Transverse colon (tissue), 4 donors: ENCODE data around the gene SHC4. TPM values are rescaled to one million over a fixed set of nuclear protein-coding genes. Genes with fewer than 3 reads are reported as not detected.

Source experiments
- DNase-seq: peaks from one replicate; pipeline ENCODE4 v3.0.0-alpha.2; 2019
- H3K27ac ChIP-seq, 4 donors: fragments of 200-600 bp; sonication (generic); 2 replicates each; pipeline ENCODE4 v1.5.1; 2016 to 2018; ENCODE audit warnings: inconsistent platforms in 4 of 4
- H3K27me3 ChIP-seq: fragments of 200-600 bp; sonication (generic); 2 replicates; pipeline ENCODE4 v1.5.1; 2017; ENCODE audit warnings: inconsistent platforms
- H3K36me3 ChIP-seq, 4 donors: fragments of 200-600 bp; sonication (generic); 2 replicates each; pipeline ENCODE4 v1.5.1; 2017 to 2019; ENCODE audit warnings: inconsistent platforms in 4 of 4
- H3K4me1 ChIP-seq, 4 donors: fragments of 200-600 bp; sonication (generic); 2 replicates each; pipeline ENCODE4 v1.5.1; 2017 to 2020; ENCODE audit warnings: inconsistent platforms in 4 of 4
- H3K4me3 ChIP-seq, 4 donors: fragments of 200-600 bp; sonication (generic); 1 replicate in 1 of 4; 2 replicates in 3 of 4; pipeline versions ENCODE4 v1.5.1 to v1.6.1; 2017 to 2019; ENCODE audit warnings: inconsistent platforms in 4 of 4
- H3K9me3 ChIP-seq, 2 donors: fragments of 200-600 bp; sonication (generic); 2 replicates each; pipeline ENCODE4 v1.5.1; 2017 to 2019; ENCODE audit warnings: inconsistent platforms in 2 of 2
- CTCF ChIP-seq, 5 experiments: fragments of 200-600 bp in 3 of 5; fragments of 450-650 bp in 2 of 5; sonication (generic) in 3 of 5; IDR thresholded peaks; 1 replicate in 2 of 5; 2 replicates in 3 of 5; pipeline ENCODE4 v1.5.1; 2016 to 2017; ENCODE audit warnings: antibody characterized with exemption in 5 of 5, inconsistent platforms in 3 of 5, mild to moderate bottlenecking in 2 of 5, moderate library complexity in 1 of 5
- EP300 ChIP-seq: sonication (generic); formaldehyde crosslinking; IDR thresholded peaks from one replicate; pipeline ENCODE4 v1.6.1; 2017; ENCODE audit warnings: antibody characterized with exemption, low read depth
- POLR2A ChIP-seq: fragments of 450-650 bp; IDR thresholded peaks from one replicate; pipeline ENCODE4 v1.6.1; 2016; ENCODE audit warnings: antibody characterized with exemption, mild to moderate bottlenecking, moderate library complexity
- POLR2AphosphoS5 ChIP-seq, 3 donors: sonication (generic); formaldehyde crosslinking; IDR thresholded peaks; one replicate each; pipeline ENCODE4 v1.6.1; 2016; ENCODE audit warnings: antibody characterized with exemption in 3 of 3
- WGBS, 2 donors: methylation state at CpG; one replicate each; pipeline ENCODE4 v1.1.5; 2018; ENCODE audit warnings: low coverage in 1 of 2; 5-methylcytosine and 5-hydroxymethylcytosine counted together
- in situ Hi-C, 4 donors: fragments of 200-750 bp; cut with MboI; loops; one replicate each; pipeline versions ENCODE4 v1.15.0 to v1.15.1; 2017; ENCODE audit warnings: low sequenced_read_pairs in 3 of 4, low pct_ligation_motif_present in 1 of 4, low pct_unique_long_range_greater_than_20kb in 1 of 4
- intact Hi-C: fragments of 100-400 bp; cut with DNase I; formaldehyde crosslinking; loops from one replicate; pipeline ENCODE4 v1.15.1; 2023; ENCODE audit warnings: low total_unique reads
- total RNA-seq, 4 donors: library from RNA; depleted of rRNA; stranded (reverse); fragments of >200 nt; gene quantifications; one replicate each; pipeline ENCODE4 v1.1.0, GENCODE V29; 2016

Gene SHC4
- total RNA-seq, 4 donors from 2014 or later = 0.48 to 0.96 TPM; not detected in 2

- peak overlapping the region; percentile 45 to 78 (median 63) for H3K4me3 ChIP-seq
- H3K36me3 ChIP-seq = no peaks in the 10 kb centered on the region
- DNase-seq = no peak
- intact Hi-C loops = no loop called here
- WGBS, 2 donors = 7 to 8% methylated on average over 9 to 25 of the region's 25 CpGs
- H3K9me3 ChIP-seq = no peaks in the 10 kb centered on the region
- TF ChIP-seq POLR2AphosphoS5 (IDR thresholded peaks at IDR 0.05) (no peak), POLR2A (no peak), EP300 (no peak), CTCF (IDR thresholded peaks at IDR 0.05) (no peak)
- H3K4me1 ChIP-seq = peaks cover 0 to 15% (median 8%) of the 10 kb centered on the region in 4 donors
- no peak overlapping the region for H3K27ac ChIP-seq
- H3K27me3 ChIP-seq = no peaks in the 10 kb centered on the region
- in situ Hi-C loops = loop anchor here in 1 of 4 donors (25.0 kb wide), 1 partner anchor 449 kb away; no protein-coding TSS in a partner anchor
These were observed 152.3 kb downstream of the SHC4 start for GRCh38 chr15:48811325-48811958.

- in situ Hi-C loops (loop anchor here in 1 of 4 donors (25.0 kb wide), 1 partner anchor 448 kb away; no protein-coding TSS in a partner anchor), intact Hi-C loops (no loop called here)
- Histone ChIP-seq H3K36me3 (no peaks in the 10 kb centered on the region), H3K27ac (peak within 1 kb of the TSS; percentile 59 to 78 (median 70)), H3K27me3 (no peaks in the 10 kb centered on the region), H3K4me3 (peak within 1 kb of the TSS; percentile 61 to 78 (median 70)), H3K9me3 (no peaks in the 10 kb centered on the region), H3K4me1 (peaks cover 0 to 15% (median 8%) of the 10 kb centered on the region in 4 donors)
- no peak for TF ChIP-seq EP300
- TF ChIP-seq POLR2AphosphoS5 (IDR thresholded peaks at IDR 0.05) = peak; percentile 75 to 81 (median 76)
- TF ChIP-seq CTCF (IDR thresholded peaks at IDR 0.05) = peak in 1 of 5 experiments; percentile 28
- peak; percentile 68 for TF ChIP-seq POLR2A
- DNase-seq = peak; percentile 99
- WGBS, 2 donors = 1% methylated on average over 47 of the region's 51 CpGs; no CpG with 5 or more reads in 1 of the 2 donors
These were observed 153.1 kb downstream of the SHC4 start, which contains the start of gene CEP152 for GRCh38 chr15:48810414-48811324. TSS of gene CEP152 (minus strand) at chr15:48811069. CDS start at chr15:48805649, 5,420 bp downstream.

DNA sequence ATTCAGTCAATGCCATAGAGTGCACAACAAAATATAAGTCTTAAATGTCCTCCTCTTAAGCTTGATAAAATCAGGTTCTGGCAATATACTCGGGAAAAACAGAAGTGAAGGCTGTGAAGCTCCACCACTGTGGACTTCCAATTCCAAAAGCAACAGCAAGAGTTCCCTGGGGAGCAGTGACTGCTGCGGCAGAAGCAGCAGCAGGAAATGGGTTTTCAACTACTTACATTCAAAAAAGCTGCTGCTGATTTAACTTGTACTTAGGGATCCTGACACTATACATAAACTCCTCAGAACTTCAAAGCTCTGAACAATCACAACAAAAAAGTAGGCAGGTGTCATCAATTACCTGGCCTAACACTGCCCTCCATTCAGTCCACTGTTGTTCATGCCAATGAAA lies 157.6 kb downstream of the SHC4 start:
- Histone ChIP-seq H3K27ac (no peak overlapping the region), H3K4me1 (peaks cover 0 to 6% (median 3%) of the 10 kb centered on the region in 4 donors), H3K36me3 (no peaks in the 10 kb centered on the region), H3K4me3 (no peak overlapping the region), H3K27me3 (no peaks in the 10 kb centered on the region), H3K9me3 (no peaks in the 10 kb centered on the region)
- in situ Hi-C loops (loop anchor here in 1 of 4 donors (25.0 kb wide), 1 partner anchor 444 kb away; no protein-coding TSS in a partner anchor), intact Hi-C loops (no loop called here)
- TF ChIP-seq POLR2AphosphoS5 (IDR thresholded peaks at IDR 0.05) (no peak), POLR2A (no peak)
- no peak for DNase-seq
- WGBS, 2 donors = 54 to 63% methylated on average over 2 of the region's 2 CpGs

DNA sequence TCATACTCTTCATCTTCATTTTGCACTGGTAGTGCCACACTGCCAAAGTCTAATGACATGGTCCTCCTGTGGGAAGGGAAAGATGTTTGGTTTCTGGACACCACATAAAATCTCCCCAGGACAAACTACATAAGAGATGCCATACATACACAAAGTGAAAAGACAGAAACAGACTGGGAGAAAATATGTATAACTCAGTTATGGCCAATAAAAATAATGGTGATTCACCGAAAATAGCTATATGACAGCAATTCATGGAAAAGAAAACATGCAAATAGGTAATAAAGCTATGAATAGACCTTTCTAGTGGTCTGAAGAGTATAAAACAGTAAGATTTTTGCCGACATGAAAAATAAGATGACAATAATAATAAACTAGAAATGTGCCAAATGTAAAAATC lies 158.1 kb downstream of the SHC4 start:
- Histone ChIP-seq H3K36me3 (no peaks in the 10 kb centered on the region), H3K9me3 (no peaks in the 10 kb centered on the region), H3K27ac (no peak overlapping the region), H3K27me3 (no peaks in the 10 kb centered on the region), H3K4me1 (peaks cover 0 to 12% (median 7%) of the 10 kb centered on the region in 4 donors), H3K4me3 (no peak overlapping the region)
- intact Hi-C loops (no loop called here), in situ Hi-C loops (loop anchor here in 1 of 4 donors (25.0 kb wide), 1 partner anchor 443 kb away; no protein-coding TSS in a partner anchor)
- no peak for DNase-seq
- TF ChIP-seq POLR2AphosphoS5 (IDR thresholded peaks at IDR 0.05) = no peak
- no peak for TF ChIP-seq EP300
- TF ChIP-seq CTCF (IDR thresholded peaks at IDR 0.05) = no peak
- no peak for TF ChIP-seq POLR2A
- WGBS, 2 donors = 28 to 56% methylated on average over 2 of the region's 2 CpGs
